Subcutaneous abdominal adipose tissue (tissue), 5 donors: ENCODE measurements around the gene SNED1.

ENCODE experiments used
- H3K27ac ChIP-seq: one replicate; pipeline ENCODE4 v1.7.0; 2013; ENCODE audit warnings: low read depth, mild to moderate bottlenecking, inconsistent platforms, low read length, moderate library complexity
- H3K27me3 ChIP-seq, 5 donors: one replicate each; pipeline ENCODE4 v1.7.0; 2013; ENCODE audit warnings: low read length in 5 of 5, inconsistent platforms in 1 of 5; ENCODE audit not compliant: control insufficient read depth in 5 of 5, insufficient read depth in 4 of 5
- H3K36me3 ChIP-seq, 5 donors: one replicate each; pipeline ENCODE4 v1.7.0; 2013; ENCODE audit warnings: low read length in 5 of 5; ENCODE audit not compliant: control insufficient read depth in 5 of 5, insufficient read depth in 5 of 5
- H3K4me1 ChIP-seq, 5 donors: one replicate each; pipeline ENCODE4 v1.7.0; 2013; ENCODE audit warnings: low read length in 5 of 5, mild to moderate bottlenecking in 3 of 5, moderate library complexity in 1 of 5; ENCODE audit not compliant: control insufficient read depth in 5 of 5, insufficient read depth in 5 of 5
- H3K4me3 ChIP-seq, 5 donors: one replicate each; pipeline ENCODE4 v1.7.0; 2013; ENCODE audit warnings: low read length in 5 of 5, low read depth in 1 of 5
- H3K9ac ChIP-seq, 5 donors: one replicate each; pipeline ENCODE4 v1.7.0; 2013; ENCODE audit warnings: low read length in 5 of 5, mild to moderate bottlenecking in 4 of 5, moderate library complexity in 3 of 5
- H3K9me3 ChIP-seq, 5 donors: one replicate each; pipeline ENCODE4 v1.7.0; 2013; ENCODE audit warnings: low read length in 5 of 5; ENCODE audit not compliant: control insufficient read depth in 5 of 5
- donor health status: healthy.
- donor health status: healthy.
- donor health status: healthy.
- donor health status: healthy.
- donor health status: healthy.

SNED1 gene

GRCh38 chr2:240960971-240961876 is 37.2 kb upstream of the SNED1 start:
- H3K4me1 ChIP-seq, result peaks cover 10 to 65% (median 47%) of the 10 kb centered on the region in 5 donors
- no peaks in the 10 kb centered on the region for H3K9me3 ChIP-seq
- no peaks in the 10 kb centered on the region for H3K36me3 ChIP-seq
- H3K4me3 ChIP-seq, result peak overlapping the region in 1 of 5 donors; percentile 0
- H3K27ac ChIP-seq, result no peak overlapping the region
- H3K27me3 ChIP-seq, result no peaks in the 10 kb centered on the region
- H3K9ac ChIP-seq, result no peak overlapping the region

- Histone ChIP-seq H3K27me3 (no peaks in the 10 kb centered on the region), H3K9me3 (no peaks in the 10 kb centered on the region), H3K9ac (no peak overlapping the region), H3K27ac (no peak overlapping the region), H3K36me3 (no peaks in the 10 kb centered on the region), H3K4me3 (peak overlapping the region in 1 of 5 donors; percentile 0), H3K4me1 (peaks cover 10 to 65% (median 47%) of the 10 kb centered on the region in 5 donors)
These were observed 36.5 kb upstream of the SNED1 start for GRCh38 chr2:240961910-240962299.

GRCh38 chr2:240962300-240963064 is 35.9 kb upstream of the SNED1 start:
- Histone ChIP-seq H3K9me3 (no peaks in the 10 kb centered on the region), H3K36me3 (no peaks in the 10 kb centered on the region), H3K4me3 (peak overlapping the region in 1 of 5 donors; percentile 22), H3K27ac (no peak overlapping the region), H3K9ac (no peak overlapping the region), H3K27me3 (no peaks in the 10 kb centered on the region), H3K4me1 (peaks cover 10 to 65% (median 47%) of the 10 kb centered on the region in 5 donors)

GRCh38 chr2:240963065-240963867 is 35.2 kb upstream of the SNED1 start:
- no peaks in the 10 kb centered on the region for H3K27me3 ChIP-seq
- peaks cover 10 to 57% (median 43%) of the 10 kb centered on the region in 5 donors for H3K4me1 ChIP-seq
- H3K4me3 ChIP-seq, result no peak overlapping the region
- no peaks in the 10 kb centered on the region for H3K9me3 ChIP-seq
- H3K27ac ChIP-seq, result no peak overlapping the region
- H3K9ac ChIP-seq, result no peak overlapping the region
- no peaks in the 10 kb centered on the region for H3K36me3 ChIP-seq

GRCh38 chr2:240963868-240964703 is 34.3 kb upstream of the SNED1 start:
- H3K9ac ChIP-seq, result no peak overlapping the region
- H3K27me3 ChIP-seq, result no peaks in the 10 kb centered on the region
- H3K36me3 ChIP-seq, result no peaks in the 10 kb centered on the region
- no peak overlapping the region for H3K27ac ChIP-seq
- peaks cover 10 to 58% (median 45%) of the 10 kb centered on the region in 5 donors for H3K4me1 ChIP-seq
- no peaks in the 10 kb centered on the region for H3K9me3 ChIP-seq
- no peak overlapping the region for H3K4me3 ChIP-seq

- no peaks in the 10 kb centered on the region for H3K27me3 ChIP-seq
- no peak overlapping the region for H3K4me3 ChIP-seq
- no peaks in the 10 kb centered on the region for H3K9me3 ChIP-seq
- H3K9ac ChIP-seq, result no peak overlapping the region
- peaks cover 10 to 54% (median 45%) of the 10 kb centered on the region in 5 donors for H3K4me1 ChIP-seq
- H3K36me3 ChIP-seq, result no peaks in the 10 kb centered on the region
- no peak overlapping the region for H3K27ac ChIP-seq
These were observed 33.6 kb upstream of the SNED1 start for GRCh38 chr2:240964704-240965295.

- Histone ChIP-seq H3K36me3 (no peaks in the 10 kb centered on the region), H3K9me3 (peaks cover 0 to 4% (median 0%) of the 10 kb centered on the region in 5 donors), H3K9ac (no peak overlapping the region), H3K27me3 (no peaks in the 10 kb centered on the region), H3K4me3 (no peak overlapping the region), H3K27ac (no peak overlapping the region), H3K4me1 (peaks cover 10 to 48% (median 39%) of the 10 kb centered on the region in 5 donors)
These were observed 33.0 kb upstream of the SNED1 start for GRCh38 chr2:240965296-240965904.

GRCh38 chr2:240965905-240966456 is 32.4 kb upstream of the SNED1 start:
- Histone ChIP-seq H3K27ac (no peak overlapping the region), H3K9me3 (peaks cover 0 to 4% (median 0%) of the 10 kb centered on the region in 5 donors), H3K9ac (no peak overlapping the region), H3K4me3 (no peak overlapping the region), H3K27me3 (no peaks in the 10 kb centered on the region), H3K36me3 (no peaks in the 10 kb centered on the region), H3K4me1 (peaks cover 9 to 43% (median 34%) of the 10 kb centered on the region in 5 donors)
